Tibial artery (tissue), 4 donors: Measurements from ENCODE around the gene TBC1D25.

Experiments used
- DNase-seq, 2 donors: peaks; one replicate each; pipeline ENCODE4 v3.0.0-alpha.2; 2019
- H3K27ac ChIP-seq, 2 donors: fragments of 200-600 bp; sonication (generic) in 1 of 2; 1 replicate in 1 of 2; 2 replicates in 1 of 2; pipeline ENCODE4 v1.5.1; 2018 to 2019; ENCODE audit warnings: mild to moderate bottlenecking in 1 of 2
- H3K27me3 ChIP-seq, 2 donors: fragments of 200-600 bp; sonication (generic) in 1 of 2; one replicate each; pipeline versions ENCODE4 v1.5.1 to v1.6.0; 2016 to 2019
- H3K36me3 ChIP-seq, 3 donors: fragments of 200-600 bp; sonication (generic) in 2 of 3; one replicate each; pipeline ENCODE4 v1.5.1; 2016 to 2019; ENCODE audit warnings: mild to moderate bottlenecking in 2 of 3
- H3K4me1 ChIP-seq, 4 donors: fragments of 200-600 bp; sonication (generic) in 2 of 4; 1 replicate in 3 of 4; 2 replicates in 1 of 4; pipeline ENCODE4 v1.5.1; 2016 to 2019
- H3K4me3 ChIP-seq, 2 donors: fragments of 200-600 bp; sonication (generic) in 1 of 2; 1 replicate in 1 of 2; 2 replicates in 1 of 2; pipeline ENCODE4 v1.5.1; 2018 to 2019; ENCODE audit warnings: mild to moderate bottlenecking in 2 of 2
- H3K9me3 ChIP-seq, 3 donors: fragments of 200-600 bp; sonication (generic) in 1 of 3; one replicate each; pipeline ENCODE4 v1.5.1; 2016 to 2019
- intact Hi-C: fragments of 100-400 bp; cut with DNase I; formaldehyde crosslinking; loops from one replicate; pipeline ENCODE4 v1.15.0; 2023; ENCODE audit warnings: low total_unique reads
- TF ChIP-seq, protein P1 (sequence below), 2 experiments: fragments of 200-600 bp in 1 of 2; fragments of 450-650 bp in 1 of 2; IDR thresholded peaks; one replicate each; pipeline ENCODE4 v1.5.1; 2017 to 2019; ENCODE audit warnings: antibody characterized with exemption in 2 of 2, mild to moderate bottlenecking in 1 of 2, moderate library complexity in 1 of 2

The TBC1D25 gene

GRCh38 chrX:48493890-48494364, 45.6 kb upstream of the TBC1D25 start:
- Histone ChIP-seq H3K9me3 (peaks cover 0 to 22% (median 0%) of the 10 kb centered on the region in 3 donors), H3K27ac (no peak overlapping the region), H3K27me3 (no peaks in the 10 kb centered on the region), H3K36me3 (no peaks in the 10 kb centered on the region), H3K4me1 (no peaks in the 10 kb centered on the region), H3K4me3 (no peak overlapping the region)
- intact Hi-C loops, result no loop called here
- no peak for DNase-seq
- TF ChIP-seq, protein P1, sequence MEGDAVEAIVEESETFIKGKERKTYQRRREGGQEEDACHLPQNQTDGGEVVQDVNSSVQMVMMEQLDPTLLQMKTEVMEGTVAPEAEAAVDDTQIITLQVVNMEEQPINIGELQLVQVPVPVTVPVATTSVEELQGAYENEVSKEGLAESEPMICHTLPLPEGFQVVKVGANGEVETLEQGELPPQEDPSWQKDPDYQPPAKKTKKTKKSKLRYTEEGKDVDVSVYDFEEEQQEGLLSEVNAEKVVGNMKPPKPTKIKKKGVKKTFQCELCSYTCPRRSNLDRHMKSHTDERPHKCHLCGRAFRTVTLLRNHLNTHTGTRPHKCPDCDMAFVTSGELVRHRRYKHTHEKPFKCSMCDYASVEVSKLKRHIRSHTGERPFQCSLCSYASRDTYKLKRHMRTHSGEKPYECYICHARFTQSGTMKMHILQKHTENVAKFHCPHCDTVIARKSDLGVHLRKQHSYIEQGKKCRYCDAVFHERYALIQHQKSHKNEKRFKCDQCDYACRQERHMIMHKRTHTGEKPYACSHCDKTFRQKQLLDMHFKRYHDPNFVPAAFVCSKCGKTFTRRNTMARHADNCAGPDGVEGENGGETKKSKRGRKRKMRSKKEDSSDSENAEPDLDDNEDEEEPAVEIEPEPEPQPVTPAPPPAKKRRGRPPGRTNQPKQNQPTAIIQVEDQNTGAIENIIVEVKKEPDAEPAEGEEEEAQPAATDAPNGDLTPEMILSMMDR (IDR thresholded peaks at IDR 0.05), result no peak

- TF ChIP-seq, protein P1 (IDR thresholded peaks at IDR 0.05), result no peak
- Histone ChIP-seq H3K9me3 (peaks cover 0 to 7% (median 0%) of the 10 kb centered on the region in 3 donors), H3K36me3 (no peaks in the 10 kb centered on the region), H3K4me3 (no peak overlapping the region), H3K4me1 (no peaks in the 10 kb centered on the region), H3K27ac (no peak overlapping the region), H3K27me3 (no peaks in the 10 kb centered on the region)
- DNase-seq, result no peak
- intact Hi-C loops, result no loop called here
Observed at GRCh38 chrX:48496660-48497059, 42.9 kb upstream of the TBC1D25 start.

DNA sequence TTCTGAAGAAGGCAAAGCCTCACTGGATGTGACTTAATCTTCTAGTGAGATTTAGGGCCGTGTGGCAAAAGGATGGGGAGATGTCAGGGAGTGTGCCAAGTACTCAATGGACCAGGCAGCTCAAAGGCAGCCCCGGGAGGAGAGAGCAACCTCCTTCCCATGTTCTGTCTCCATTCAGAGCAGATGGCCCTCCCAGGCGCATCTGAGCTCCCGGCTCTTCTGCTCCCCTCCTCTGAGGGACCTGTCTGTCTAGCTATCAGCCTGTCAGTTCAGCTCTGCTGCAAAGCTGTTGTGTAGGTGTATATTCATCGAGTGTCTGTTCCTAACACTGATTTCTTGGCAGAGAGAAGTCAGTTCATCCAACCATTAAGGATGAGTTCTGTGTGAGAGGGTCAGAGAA, 41.6 kb upstream of the TBC1D25 start:
- H3K36me3 ChIP-seq, result no peaks in the 10 kb centered on the region
- H3K27ac ChIP-seq, result no peak overlapping the region
- intact Hi-C loops, result no loop called here
- TF ChIP-seq, protein P1 (IDR thresholded peaks at IDR 0.05), result no peak
- peaks cover 0 to 7% (median 0%) of the 10 kb centered on the region in 3 donors for H3K9me3 ChIP-seq
- no peaks in the 10 kb centered on the region for H3K27me3 ChIP-seq
- no peaks in the 10 kb centered on the region for H3K4me1 ChIP-seq
- no peak overlapping the region for H3K4me3 ChIP-seq
- DNase-seq, result no peak

- intact Hi-C loops, result no loop called here
- TF ChIP-seq, protein P1 (IDR thresholded peaks at IDR 0.05), result no peak
- Histone ChIP-seq H3K36me3 (no peaks in the 10 kb centered on the region), H3K4me1 (no peaks in the 10 kb centered on the region), H3K4me3 (no peak overlapping the region), H3K27me3 (no peaks in the 10 kb centered on the region), H3K27ac (no peak overlapping the region), H3K9me3 (peaks cover 0 to 7% (median 0%) of the 10 kb centered on the region in 3 donors)
- peak in 1 of 2 donors; percentile 10 for DNase-seq
Observed at GRCh38 chrX:48498374-48498809, 41.1 kb upstream of the TBC1D25 start.

GRCh38 chrX:48504261-48504660, 35.3 kb upstream of the TBC1D25 start:
- Histone ChIP-seq H3K4me3 (no peak overlapping the region), H3K9me3 (no peaks in the 10 kb centered on the region), H3K36me3 (no peaks in the 10 kb centered on the region), H3K4me1 (no peaks in the 10 kb centered on the region), H3K27ac (no peak overlapping the region), H3K27me3 (no peaks in the 10 kb centered on the region)
- TF ChIP-seq, protein P1 (IDR thresholded peaks at IDR 0.05), result no peak
- no peak for DNase-seq
- intact Hi-C loops, result no loop called here

- no peaks in the 10 kb centered on the region for H3K9me3 ChIP-seq
- TF ChIP-seq, protein P1 (IDR thresholded peaks at IDR 0.05), result no peak
- intact Hi-C loops, result no loop called here
Observed at GRCh38 chrX:48505481-48505880, 34.0 kb upstream of the TBC1D25 start.

More at GRCh38 chrX:48505481-48505880, 34.0 kb upstream of the TBC1D25 start:
- Histone ChIP-seq H3K4me3 (no peak overlapping the region), H3K4me1 (peaks cover 0 to 7% (median 0%) of the 10 kb centered on the region in 4 donors), H3K36me3 (no peaks in the 10 kb centered on the region), H3K27ac (no peak overlapping the region), H3K27me3 (no peaks in the 10 kb centered on the region)
- DNase-seq, result no peak
